Measurements from ENCODE around the gene MSMP. TPM values are rescaled to one million over a fixed set of nuclear protein-coding genes. Genes with fewer than 3 reads are reported as not detected.

Gene MSMP
- total RNA-seq (not detected in 2 replicates), polyA plus RNA-seq (not detected in 2 replicates)

- H3K36me3 ChIP-seq (replicated peaks; ENCODE audit: insufficient read depth, low read depth) = no peaks in the 10 kb centered on the region
- TF ChIP-seq EZH2 (IDR thresholded peaks at IDR 0.05; ENCODE audit: borderline replicate concordance) (no peak), EZH2phosphoT487 (IDR thresholded peaks at IDR 0.05; ENCODE audit: low read depth, severe bottlenecking, unreplicated experiment) (no peak), CTCF (IDR thresholded peaks at IDR 0.05; ENCODE audit: poor library complexity) (no peak)
- DNase-seq (ENCODE audit: low spot score) = no peak
Observed at GRCh38 chr9:35754264-35754663, at the start of gene MSMP. Gene MSMP, minus strand, starts transcription at chr9:35754276. Its CDS starts 147 bp downstream, at chr9:35754129.

GRCh38 chr9:35801328-35802128, 47.5 kb upstream of the MSMP start:
- H3K27me3 ChIP-seq = no peaks in the 10 kb centered on the region
- H3K4me1 ChIP-seq (ENCODE audit: insufficient read depth) = no peaks in the 10 kb centered on the region
- H3K36me3 ChIP-seq (replicated peaks; ENCODE audit: insufficient read depth, low read depth) = no peaks in the 10 kb centered on the region
- WGBS (ENCODE audit: low lambda C conversion rate, missing lambda C conversion rate) = 85% methylated on average over 13 of the region's 13 CpGs
- DNase-seq (ENCODE audit: low spot score) = no peak
- no peaks in the 10 kb centered on the region for H3K9me3 ChIP-seq (ENCODE audit: low read depth)
- no peak overlapping the region for H3K4me2 ChIP-seq
- TF ChIP-seq CTCF (IDR thresholded peaks at IDR 0.05; ENCODE audit: poor library complexity) (no peak), EZH2 (IDR thresholded peaks at IDR 0.05; ENCODE audit: borderline replicate concordance) (no peak), EZH2phosphoT487 (IDR thresholded peaks at IDR 0.05; ENCODE audit: low read depth, severe bottlenecking, unreplicated experiment) (no peak)
- no peak overlapping the region for H3K4me3 ChIP-seq
- no peaks in the 10 kb centered on the region for H3K9me2 ChIP-seq (replicated peaks; ENCODE audit: insufficient read depth)
- H3K79me2 ChIP-seq = no peaks in the 10 kb centered on the region
- no peak overlapping the region for H2AFZ ChIP-seq
- H3K27ac ChIP-seq = no peak overlapping the region
- no peaks in the 10 kb centered on the region for H4K20me1 ChIP-seq (ENCODE audit: insufficient read depth, poor library complexity, severe bottlenecking)

More at GRCh38 chr9:35754264-35754663, at the start of gene MSMP:
- no peak within 1 kb of the TSS for H3K4me2 ChIP-seq
- H2AFZ ChIP-seq = no peak within 1 kb of the TSS
- no peaks in the 10 kb centered on the region for H3K9me3 ChIP-seq (ENCODE audit: low read depth)
- H3K79me2 ChIP-seq = peaks cover 35% of the 10 kb centered on the region
- H3K4me3 ChIP-seq = no peak within 1 kb of the TSS
- WGBS (ENCODE audit: low lambda C conversion rate, missing lambda C conversion rate) = 57% methylated on average over 3 of the region's 3 CpGs
- no peaks in the 10 kb centered on the region for H4K20me1 ChIP-seq (ENCODE audit: insufficient read depth, poor library complexity, severe bottlenecking)
- no peaks in the 10 kb centered on the region for H3K9me2 ChIP-seq (replicated peaks; ENCODE audit: insufficient read depth)
- H3K27ac ChIP-seq = no peak within 1 kb of the TSS
- H3K4me1 ChIP-seq (ENCODE audit: insufficient read depth) = peaks cover 25% of the 10 kb centered on the region
- no peaks in the 10 kb centered on the region for H3K27me3 ChIP-seq

DNA sequence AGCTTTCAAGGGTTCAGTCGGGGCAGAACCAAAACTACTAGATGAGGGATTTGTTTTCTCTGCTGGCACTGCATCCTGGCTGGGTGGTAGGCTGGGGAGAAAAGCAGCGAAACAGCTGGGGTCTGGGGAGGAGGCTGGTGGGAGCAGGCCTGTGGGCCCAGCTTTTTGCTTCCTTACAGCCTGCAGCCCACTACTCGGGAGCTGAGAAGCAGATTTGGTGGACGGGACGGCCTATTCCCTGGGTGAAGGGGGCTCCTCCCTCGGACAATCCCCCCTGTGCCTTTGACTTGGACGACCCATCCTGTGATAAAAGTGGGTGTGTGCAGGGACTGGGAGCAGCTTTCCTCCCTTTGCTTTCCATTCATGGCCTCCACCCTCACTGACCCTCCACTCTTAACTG, 46.5 kb upstream of the MSMP start:
- H3K9me2 ChIP-seq (replicated peaks; ENCODE audit: insufficient read depth) = no peaks in the 10 kb centered on the region

More for the DNA sequence above, 46.5 kb upstream of the MSMP start:
- no peaks in the 10 kb centered on the region for H4K20me1 ChIP-seq (ENCODE audit: insufficient read depth, poor library complexity, severe bottlenecking)
- H3K9me3 ChIP-seq (ENCODE audit: low read depth) = no peaks in the 10 kb centered on the region
- no peaks in the 10 kb centered on the region for H3K36me3 ChIP-seq (replicated peaks; ENCODE audit: insufficient read depth, low read depth)
- H3K4me3 ChIP-seq = no peak overlapping the region
- no peaks in the 10 kb centered on the region for H3K4me1 ChIP-seq (ENCODE audit: insufficient read depth)
- no peak overlapping the region for H2AFZ ChIP-seq
- H3K4me2 ChIP-seq = no peak overlapping the region
- no peaks in the 10 kb centered on the region for H3K27me3 ChIP-seq
- no peak overlapping the region for H3K27ac ChIP-seq
- WGBS (ENCODE audit: low lambda C conversion rate, missing lambda C conversion rate) = 84% methylated on average over 7 of the region's 7 CpGs
- no peak for DNase-seq (ENCODE audit: low spot score)
- H3K79me2 ChIP-seq = no peaks in the 10 kb centered on the region
- no peak for TF ChIP-seq EZH2phosphoT487 (IDR thresholded peaks at IDR 0.05; ENCODE audit: low read depth, severe bottlenecking, unreplicated experiment)
- TF ChIP-seq EZH2 (IDR thresholded peaks at IDR 0.05; ENCODE audit: borderline replicate concordance) = no peak
- no peak for TF ChIP-seq CTCF (IDR thresholded peaks at IDR 0.05; ENCODE audit: poor library complexity)
